GM19023 (cell line): Measurements from ENCODE around the gene MCTS1.
"Not testable (repeated sequence)": the region's sequence is repeated elsewhere in the genome, so short reads cannot be mapped to it uniquely, and the experiment has no call there.

Source experiments
- ATAC-seq: cut with Tn5 transposase; IDR thresholded peaks from one replicate; pipeline ENCODE4 v1.9.1; 2021; ENCODE audit warnings: mild to moderate bottlenecking, moderate library complexity; ENCODE audit not compliant: unreplicated experiment

MCTS1 gene, protein sequence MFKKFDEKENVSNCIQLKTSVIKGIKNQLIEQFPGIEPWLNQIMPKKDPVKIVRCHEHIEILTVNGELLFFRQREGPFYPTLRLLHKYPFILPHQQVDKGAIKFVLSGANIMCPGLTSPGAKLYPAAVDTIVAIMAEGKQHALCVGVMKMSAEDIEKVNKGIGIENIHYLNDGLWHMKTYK

DNA sequence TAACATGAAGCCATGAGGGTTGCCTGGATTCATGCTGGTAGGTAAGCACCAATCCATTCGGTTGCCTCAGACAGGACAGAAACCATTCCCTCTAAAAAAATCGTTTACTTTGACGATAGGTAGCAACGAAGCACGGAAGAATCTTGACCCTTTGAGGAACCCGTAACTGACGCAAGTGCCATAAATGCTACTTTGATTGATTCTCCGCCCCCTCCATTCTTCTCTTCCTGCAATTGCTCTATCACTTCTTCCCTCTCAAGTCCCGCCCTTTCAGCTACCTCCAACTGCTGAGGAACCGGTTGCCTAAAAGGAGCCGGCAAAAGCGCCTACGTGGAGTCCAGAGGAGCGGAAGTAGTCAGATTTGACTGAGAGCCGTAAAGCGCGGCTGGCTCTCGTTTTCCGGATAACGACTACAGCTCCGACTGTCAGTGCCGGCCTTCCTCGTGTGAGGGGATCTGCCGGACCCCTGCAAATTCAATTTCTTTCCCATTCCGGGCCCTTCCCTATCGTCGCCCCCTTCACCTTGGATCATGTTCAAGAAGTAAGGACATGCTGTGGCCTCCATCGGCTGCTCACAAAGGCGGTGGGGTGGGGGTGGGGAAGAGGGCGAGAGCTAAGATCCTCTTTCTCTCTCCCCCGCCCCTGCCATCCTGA is at the start of gene MCTS1:
MCTS1 (plus strand) TSS at position 395 of the 654 bp plus-strand sequence; CDS start at position 531, 136 bp downstream.
- ATAC-seq, result peak; percentile 88

DNA sequence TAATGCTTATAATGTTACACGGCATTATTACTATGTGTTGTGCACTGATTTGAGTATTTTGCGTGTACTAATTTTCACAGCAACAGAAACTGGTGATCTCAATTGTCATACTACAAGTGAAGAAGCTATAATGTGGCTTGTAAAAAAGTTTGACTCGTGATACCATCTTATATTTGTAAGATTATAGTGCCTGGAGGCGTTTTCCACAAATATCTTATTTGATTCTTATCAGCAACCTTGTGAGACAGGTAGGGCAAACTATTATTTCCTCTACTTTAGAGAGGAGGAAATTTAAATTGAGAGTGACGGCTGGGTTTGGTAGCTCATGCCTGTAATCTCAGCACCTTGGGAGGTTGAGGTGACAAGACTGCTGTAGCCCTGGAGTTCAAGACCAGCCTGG is 47.6 kb upstream of the MCTS1 start:
- no peak for ATAC-seq

DNA sequence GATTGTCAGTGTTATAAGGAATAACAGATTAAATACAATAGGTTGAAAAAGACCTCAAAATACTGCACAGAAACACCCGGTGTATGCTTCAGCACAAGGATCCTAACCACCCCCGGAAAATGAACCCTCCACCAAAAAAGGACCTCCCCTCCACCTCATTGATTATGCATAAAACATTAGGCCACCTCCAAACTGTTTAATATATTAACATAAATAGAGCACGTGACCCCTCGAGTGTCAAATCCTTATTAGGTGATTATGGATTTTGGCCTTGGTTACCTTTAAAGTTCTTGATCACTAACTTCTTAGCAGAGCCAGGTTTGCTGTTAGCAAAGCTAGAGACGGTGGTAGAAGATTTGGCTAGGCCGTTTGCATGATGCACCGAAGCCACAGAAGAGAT is 44.1 kb upstream of the MCTS1 start:
- no peak for ATAC-seq

DNA sequence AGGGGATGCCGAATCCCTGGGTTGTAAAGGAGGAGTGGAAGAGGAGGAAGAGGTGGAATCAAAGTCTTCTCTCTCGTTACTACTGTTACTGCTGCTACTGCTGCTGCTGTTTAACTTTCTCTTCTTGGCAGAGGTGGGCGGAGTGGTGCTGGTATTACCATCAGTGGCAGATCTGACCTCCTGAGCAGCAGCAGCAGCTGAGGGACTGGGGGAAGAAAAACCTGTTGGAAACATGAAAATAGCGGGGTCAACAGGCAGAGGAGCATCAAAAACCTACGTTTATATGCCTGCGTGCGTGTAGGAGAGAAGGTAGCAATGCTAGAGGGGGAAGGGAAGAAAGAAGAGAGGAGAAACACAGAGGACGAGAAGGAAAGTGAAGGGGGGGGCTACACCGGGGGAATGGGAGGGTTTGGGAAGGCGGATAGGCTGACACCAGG is 43.5 kb upstream of the MCTS1 start:
- peak; percentile 38 for ATAC-seq

DNA sequence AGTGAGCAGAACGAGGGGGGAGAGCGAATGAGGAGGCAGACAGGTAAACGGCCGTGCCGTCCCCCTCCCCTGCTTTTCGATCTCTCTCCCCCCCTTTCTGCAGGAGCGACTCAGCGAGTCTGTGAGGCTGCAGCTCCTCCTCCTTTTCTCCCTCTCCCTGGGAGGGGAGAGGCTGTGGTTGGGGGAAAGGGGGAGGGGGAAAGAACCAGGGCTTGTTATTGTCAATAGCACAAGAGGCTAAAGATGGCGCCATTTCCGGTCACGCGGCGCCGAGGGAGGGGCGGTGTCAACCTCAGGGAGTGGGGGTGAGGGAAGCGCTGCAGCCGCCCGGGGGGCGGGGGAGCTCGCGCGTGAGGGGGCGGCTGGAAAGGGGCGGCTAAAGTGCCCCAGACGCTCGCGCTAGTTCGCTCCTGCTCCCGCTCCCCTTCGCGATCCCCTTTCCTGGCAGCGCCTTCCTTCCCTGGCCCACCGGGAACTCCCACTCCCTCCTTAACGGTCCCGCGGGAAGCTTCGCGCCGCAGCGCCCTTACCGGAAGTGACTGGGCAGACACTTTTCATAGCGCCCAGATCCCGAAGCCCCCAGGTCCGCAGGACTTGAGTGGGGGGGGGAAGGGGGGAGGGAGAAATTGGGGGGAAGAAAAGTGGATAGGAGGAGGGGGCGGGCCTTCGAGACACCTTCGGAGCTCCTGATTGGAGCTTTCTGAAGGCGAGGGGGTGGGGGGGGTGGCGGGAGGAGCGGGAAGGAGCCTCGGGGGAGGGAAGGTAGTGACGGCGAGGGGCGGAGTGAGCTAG is 42.9 kb upstream of the MCTS1 start, which contains the start of gene CUL4B:
CUL4B (minus strand) TSS at position 121 of the 792 bp plus-strand sequence. CDS start 324 bp downstream, outside the sequence.
- ATAC-seq, result peak; percentile 87

- ATAC-seq, result no peak
Measured at GRCh38 chrX:120561634-120562568, 42.0 kb upstream of the MCTS1 start.

DNA sequence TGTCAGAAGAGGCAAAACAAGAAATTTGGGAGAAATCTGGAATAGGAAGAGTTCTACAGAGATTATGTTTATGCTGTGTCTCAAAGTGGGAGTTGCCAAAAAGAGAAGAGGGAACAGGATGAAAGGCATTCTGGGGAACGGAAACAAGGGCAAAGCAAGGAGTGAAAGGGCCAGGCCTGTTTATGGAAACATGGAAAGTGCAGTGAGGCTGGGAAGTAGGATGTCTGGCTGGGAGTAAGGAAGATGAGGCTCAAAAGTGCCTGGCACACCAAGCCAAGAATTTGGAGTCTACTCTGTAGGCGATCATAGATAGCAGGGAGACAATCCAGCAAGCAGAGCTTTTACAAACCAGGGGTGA is 41.4 kb upstream of the MCTS1 start:
- no peak for ATAC-seq

DNA sequence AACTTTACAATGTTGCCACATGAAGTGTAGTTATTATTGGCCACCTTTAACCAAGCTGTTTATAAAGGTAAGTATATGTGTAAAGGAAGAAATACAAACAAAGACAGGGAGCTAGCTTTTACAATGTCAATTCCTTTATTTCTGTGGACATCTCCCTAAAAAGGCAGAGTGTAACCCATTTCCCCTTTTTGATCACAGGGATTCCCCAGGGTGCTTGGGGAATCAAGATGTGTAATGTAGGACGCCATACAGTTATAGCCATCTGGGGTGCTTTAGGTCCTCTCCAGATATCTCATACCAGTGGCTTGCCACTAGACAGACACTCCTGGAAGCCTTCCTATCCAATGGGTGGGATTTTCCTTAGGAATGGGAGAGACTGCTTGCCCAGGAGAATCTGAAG is 39.0 kb upstream of the MCTS1 start:
- ATAC-seq, result no peak

GRCh38 chrX:120566817-120567216 is 37.1 kb upstream of the MCTS1 start:
- no peak for ATAC-seq

DNA sequence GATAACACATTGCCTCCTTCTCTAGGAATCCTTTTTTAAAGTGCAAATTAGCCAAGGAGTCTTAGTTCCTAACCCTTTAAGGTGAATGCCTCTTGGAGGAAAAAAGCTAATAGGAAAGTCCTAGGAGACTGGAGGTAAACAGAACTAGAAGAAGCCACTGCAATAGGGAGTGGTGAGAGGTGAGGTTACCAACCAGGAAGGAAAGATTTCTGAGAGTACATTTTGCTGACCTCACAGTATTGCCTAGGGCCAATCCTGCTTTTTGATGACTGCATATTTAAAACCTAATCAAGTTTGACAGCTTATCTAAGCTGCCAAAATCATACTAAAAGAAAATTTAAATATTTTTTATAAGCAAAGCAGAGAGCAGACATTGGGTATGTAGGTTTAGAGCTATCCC is 35.9 kb upstream of the MCTS1 start:
- ATAC-seq, result no peak

- ATAC-seq, result no peak
Measured at GRCh38 chrX:120568609-120569008, 35.3 kb upstream of the MCTS1 start.

GRCh38 chrX:120570011-120570600 is 33.8 kb upstream of the MCTS1 start:
- no peak for ATAC-seq

GRCh38 chrX:120573806-120574205 is 30.1 kb upstream of the MCTS1 start:
- not testable (repeated sequence) for ATAC-seq

GRCh38 chrX:120575379-120576114 is 28.4 kb upstream of the MCTS1 start:
- ATAC-seq, result no peak

DNA sequence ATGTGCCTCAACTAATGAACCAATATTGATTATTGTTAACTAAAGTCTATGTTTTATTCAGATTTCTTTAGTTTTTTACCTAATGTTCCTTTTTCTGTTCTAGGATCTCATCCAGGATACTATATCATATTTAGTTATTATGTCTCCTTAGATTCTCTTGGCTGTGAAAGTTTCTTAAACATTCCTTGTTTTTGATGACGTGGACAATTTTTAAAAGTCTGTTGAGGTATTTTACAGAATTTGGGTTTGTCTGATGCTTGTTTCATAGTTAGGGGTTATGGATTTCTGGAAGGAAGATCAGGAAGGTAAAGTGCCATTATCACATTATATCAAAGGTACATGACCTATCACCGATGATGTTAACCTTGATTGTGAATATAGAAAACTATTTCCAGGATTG is 18.2 kb upstream of the MCTS1 start:
- no peak for ATAC-seq

- ATAC-seq, result peak; percentile 49
Measured at GRCh38 chrX:120604361-120604782, 471 bp downstream of the MCTS1 start.

GRCh38 chrX:120612086-120612485 is 8.2 kb downstream of the MCTS1 start:
- no peak for ATAC-seq

GRCh38 chrX:120614816-120615215 is 10.9 kb downstream of the MCTS1 start:
- no peak for ATAC-seq

DNA sequence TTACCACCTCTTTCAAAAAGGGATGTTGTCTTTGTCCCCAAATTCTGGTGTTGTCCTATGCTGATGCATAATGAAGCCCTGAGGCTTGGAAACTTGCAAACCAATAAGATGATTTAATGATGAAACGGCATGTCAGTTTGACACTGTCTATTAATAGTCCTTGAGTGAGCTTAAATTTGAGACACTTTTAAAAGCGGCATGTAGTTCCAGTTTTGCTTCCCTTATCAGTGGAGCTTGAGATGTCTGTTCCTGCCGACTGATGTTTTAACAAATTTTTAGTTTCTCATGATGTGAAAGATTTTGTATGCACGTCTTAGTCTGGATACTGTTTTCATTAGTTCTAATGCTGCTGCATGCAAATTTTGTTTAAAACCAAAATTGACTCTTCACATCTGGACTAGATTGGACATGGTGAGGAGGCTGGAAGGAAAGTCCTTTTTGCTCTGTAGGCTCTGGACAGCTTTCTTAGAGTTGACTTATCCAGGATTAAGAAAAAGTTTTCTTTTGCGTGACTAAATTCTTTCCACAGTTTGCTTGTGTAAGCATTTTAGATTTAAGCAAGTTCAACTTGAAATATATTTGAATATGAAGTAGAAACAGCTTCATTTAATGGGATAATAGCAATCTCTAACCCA is 14.2 kb downstream of the MCTS1 start:
- no peak for ATAC-seq
